K562 (cell line): Measurements from ENCODE around the gene WDR46. TPM values are rescaled to one million over a fixed set of nuclear protein-coding genes. Genes with fewer than 3 reads are reported as not detected.

ENCODE experiments used
- ATAC-seq: fragments of 200-7000 bp; cut with Tn5 transposase; 3 replicates; pipeline ENCODE4 v1.9.1; 2020; ENCODE audit warnings: moderate library complexity
- BruUV-seq: library from RNA; stranded (reverse); fragments of 400-500 nt; replicated peaks from 2 replicates; lab custom pipeline; 2021; lab: Mats Ljungman, UMichigan
- CTCF ChIA-PET: fragments of 300-600 bp; formaldehyde crosslinking; extraction: SDS; loops from one replicate; lab custom pipeline; 2021; ENCODE audit warnings: low intra/inter-chr PET ratio; lab: Yijun Ruan, JAX
- POLR2A ChIA-PET: fragments of 300-600, 350-650 bp; sonication (Branson Sonifier 250); formaldehyde crosslinking; extraction: SDS; loops from one replicate; lab custom pipeline; 2021; ENCODE audit warnings: antibody characterized with exemption, inconsistent platforms; lab: Yijun Ruan, JAX
- DNase-seq, 4 experiments: peaks; one replicate each; pipeline versions ENCODE4 v3.0.0 to v3.0.0-alpha.2; 2011 to 2018; ENCODE audit warnings: low spot score in 3 of 4, mixed read lengths in 3 of 4; ENCODE audit errors: extremely low read depth in 1 of 4
- FAIRE-seq: peaks from 2 replicates; lab custom pipeline; 2011; peaks lifted over from hg19 to GRCh38; lab: Jason Lieb, UNC
- H2AFZ ChIP-seq: 2 replicates; pipeline ENCODE4 v1.6.0; 2011; ENCODE audit warnings: low read depth, low read length, control low read depth, inconsistent platforms
- H3K27ac ChIP-seq: fragments of 200-600 bp; 3 replicates; pipeline ENCODE4 v1.8.0; 2011; ENCODE audit warnings: low read depth, mild to moderate bottlenecking, control low read depth, inconsistent platforms, low read length, moderate library complexity, mixed read lengths; ENCODE audit errors: extremely low read depth
- H3K27me3 ChIP-seq, 2 experiments: fragments of 300-600 bp in 1 of 2; 2 replicates in 1 of 2; 3 replicates in 1 of 2; pipeline versions ENCODE4 v1.6.0 to v1.8.0; 2011; ENCODE audit warnings: inconsistent platforms in 2 of 2, low read length in 2 of 2, mild to moderate bottlenecking in 1 of 2, mixed read lengths in 1 of 2, moderate library complexity in 1 of 2; ENCODE audit not compliant: control insufficient read depth in 2 of 2, insufficient read depth in 2 of 2
- H3K36me3 ChIP-seq: fragments of 300-600 bp; 3 replicates; pipeline ENCODE4 v1.8.0; 2011; ENCODE audit warnings: mild to moderate bottlenecking, low read length, inconsistent platforms; ENCODE audit not compliant: control insufficient read depth, insufficient read depth
- H3K4me1 ChIP-seq, 2 experiments: fragments of 200-600 bp in 1 of 2; replicated peaks in 1 of 2; 2 replicates in 1 of 2; 3 replicates in 1 of 2; pipeline versions ENCODE4 v1.5.1 to v1.8.0; 2011; ENCODE audit warnings: inconsistent platforms in 2 of 2, low read length in 2 of 2, mild to moderate bottlenecking in 1 of 2, mixed read lengths in 1 of 2, moderate library complexity in 1 of 2; ENCODE audit not compliant: control insufficient read depth in 2 of 2, insufficient read depth in 2 of 2
- H3K4me2 ChIP-seq: 2 replicates; pipeline ENCODE4 v1.6.1; 2011; ENCODE audit warnings: low read length, control low read depth, inconsistent platforms, mixed read lengths; ENCODE audit not compliant: insufficient read depth
- H3K4me3 ChIP-seq: fragments of 200-600 bp; sonication (generic), shearing (Covaris generic); 2 replicates; pipeline ENCODE4 v1.5.1; 2016; ENCODE audit warnings: control low read depth, inconsistent platforms
- H3K79me2 ChIP-seq: fragments of 200-600 bp; 3 replicates; pipeline ENCODE4 v1.8.0; 2011; ENCODE audit warnings: low read length, inconsistent platforms; ENCODE audit not compliant: control insufficient read depth, insufficient read depth
- H3K9ac ChIP-seq, 2 experiments: 2 replicates each; pipeline versions ENCODE4 v1.6.0 to v1.6.1; 2011; ENCODE audit warnings: low read depth in 2 of 2, low read length in 2 of 2, control low read depth in 1 of 2, inconsistent platforms in 1 of 2, mild to moderate bottlenecking in 1 of 2, mixed read lengths in 1 of 2; ENCODE audit not compliant: insufficient read depth in 1 of 2
- H3K9me1 ChIP-seq: one replicate; pipeline ENCODE4 v1.6.0; 2011; ENCODE audit warnings: inconsistent platforms, mild to moderate bottlenecking, low read length, moderate library complexity; ENCODE audit not compliant: control insufficient read depth, insufficient read depth
- H3K9me3 ChIP-seq: replicated peaks from 2 replicates; pipeline ENCODE4 v1.5.1; 2011; ENCODE audit warnings: low read depth, low read length, inconsistent platforms; ENCODE audit not compliant: control insufficient read depth, insufficient read depth
- H4K20me1 ChIP-seq: replicated peaks from 2 replicates; pipeline ENCODE4 v1.6.1; 2011; ENCODE audit warnings: low read length, inconsistent platforms, mixed read lengths; ENCODE audit not compliant: control insufficient read depth, insufficient read depth
- BCOR ChIP-seq: fragments of 450-650 bp; IDR thresholded peaks from 2 replicates; pipeline ENCODE4 v1.6.1; 2016
- E2F5 ChIP-seq: sonication (generic); formaldehyde crosslinking; IDR thresholded peaks from 2 replicates; pipeline ENCODE4 v1.8.0; 2022; ENCODE audit warnings: mild to moderate bottlenecking, missing genetic modification reagents
- GTF2E2 ChIP-seq: fragments of 200-800 bp; sonication (Bioruptor generic); IDR thresholded peaks from 2 replicates; pipeline ENCODE4 v1.6.1; 2016; ENCODE audit warnings: missing genetic modification characterization, missing compliant biosample characterization
- MIER1 ChIP-seq: fragments of 450-650 bp; IDR thresholded peaks from 2 replicates; pipeline ENCODE4 v1.6.1; 2016; ENCODE audit warnings: antibody characterized with exemption, mild to moderate bottlenecking, low read depth
- MTF1 ChIP-seq: fragments of 250-450 bp; sonication (Bioruptor Pico); IDR thresholded peaks from 2 replicates; pipeline ENCODE4 v1.9.0; 2021; ENCODE audit warnings: moderate library complexity, mild to moderate bottlenecking, inconsistent platforms, borderline replicate concordance
- PRMT5 ChIP-seq: sonication (generic); formaldehyde crosslinking; IDR thresholded peaks from 2 replicates; pipeline ENCODE4 v1.5.0; 2020; ENCODE audit warnings: missing genetic modification reagents
- PURB ChIP-seq: sonication (generic); formaldehyde crosslinking; IDR thresholded peaks from 2 replicates; pipeline ENCODE4 v1.9.0; 2021; ENCODE audit warnings: low read depth, mild to moderate bottlenecking, missing genetic modification reagents
- RNF2 ChIP-seq: sonication (generic); IDR thresholded peaks from 2 replicates; pipeline ENCODE4 v1.6.1; 2016
- ZEB2 ChIP-seq: fragments of 450-650 bp; IDR thresholded peaks from 2 replicates; pipeline ENCODE4 v1.6.1; 2016
- ZHX1 ChIP-seq: fragments of 150-350 bp; conservative IDR thresholded peaks from 2 replicates; pipeline ENCODE4 v1.6.1; 2014; ENCODE audit warnings: low read length
- ZNF232 ChIP-seq: sonication (generic); formaldehyde crosslinking; IDR thresholded peaks from 2 replicates; pipeline ENCODE4 v1.8.0; 2022; ENCODE audit warnings: mild to moderate bottlenecking, missing genetic modification reagents
- ZNF512 ChIP-seq: IDR thresholded peaks from 2 replicates; pipeline ENCODE4 v1.6.1; 2016; ENCODE audit warnings: missing genetic modification characterization, missing compliant biosample characterization
- ZNF586 ChIP-seq: fragments of 450-650 bp; formaldehyde crosslinking; conservative IDR thresholded peaks from 2 replicates; pipeline ENCODE4 v1.4.0; 2020; ENCODE audit warnings: mild to moderate bottlenecking, moderate library complexity
- ZNF778 ChIP-seq: fragments of 450-650 bp; formaldehyde crosslinking; IDR thresholded peaks from 2 replicates; pipeline ENCODE4 v1.4.0; 2020; ENCODE audit warnings: mild to moderate bottlenecking, moderate library complexity
- ZSCAN32 ChIP-seq: fragments of 450-650 bp; formaldehyde crosslinking; IDR thresholded peaks from 2 replicates; pipeline ENCODE4 v1.4.0; 2020; ENCODE audit warnings: mild to moderate bottlenecking, moderate library complexity
- WGBS: fragments of 100-300 bp; shearing (Covaris generic); methylation state at CpG from one replicate; pipeline ENCODE4 v1.1.6; 2016; ENCODE audit warnings: low coverage, mixed read lengths; ENCODE audit not compliant: insufficient coverage; ENCODE audit errors: missing lambda C conversion rate; 5-methylcytosine and 5-hydroxymethylcytosine counted together
- in situ Hi-C: fragments of 300-500 bp; cut with MboI; formaldehyde crosslinking; loops from 4 replicates; pipeline ENCODE4 v1.15.0; 2018; ENCODE audit warnings: inconsistent platforms, mixed read lengths
- intact Hi-C: fragments of 100-400 bp; cut with micrococcal nuclease; formaldehyde crosslinking; loops from 2 replicates; pipeline ENCODE4 v1.14.2; 2022
- polyA plus RNA-seq, 8 experiments: library from polyadenylated mRNA; depleted of rRNA in 4 of 8; stranded (reverse) in 5 of 8; unstranded in 3 of 8; fragments of >200 nt; fragmentation: Nextera tagmentation in 2 of 8; fragmentation: Illumina TruSeq in 1 of 8; extraction: Ambion mirVana in 2 of 8; extraction: Trizol in 1 of 8; gene quantifications; 2 replicates each; pipeline versions ENCODE4 v1.2.1 to v1.2.3, GENCODE V29; 2011 to 2014; ENCODE audit warnings: inconsistent platforms in 1 of 8, missing spikeins in 1 of 8
- total RNA-seq, 7 experiments: library from RNA; depleted of rRNA in 6 of 7; stranded (reverse); fragments of >200 nt in 6 of 7; fragmentation: Illumina TruSeq in 2 of 7; extraction: Trizol in 2 of 7; gene quantifications; 2 replicates each; pipeline versions ENCODE4 v1.2.1 to v1.2.3, GENCODE V29; 2011 to 2021; ENCODE audit warnings: low replicate concordance in 1 of 7
- TF ChIP-seq, protein P1 (sequence below): fragments of 450-650 bp; formaldehyde crosslinking; IDR thresholded peaks from 2 replicates; pipeline ENCODE4 v1.4.0; 2022; ENCODE audit warnings: mild to moderate bottlenecking, moderate library complexity

The WDR46 gene
- total and polyA plus RNA-seq, 9 of the 15 experiments (the other 6 are each of a cell fraction or from before 2014, with no cell fraction given): 8.9 to 146 (median 93.1) TPM

GRCh38 chr6:33271468-33272274 lies 17.4 kb downstream of the WDR46 start, which contains the start of the genes RPS18 and VPS52:
Gene RPS18 (plus strand): TSS chr6:33272075. CDS start chr6:33272120, 45 bp downstream.
Gene VPS52 (minus strand): TSS chr6:33271876. CDS start chr6:33271675, 201 bp downstream.
- ATAC-seq (peak; percentile 85), DNase-seq (peak; percentile 89 to 100 (median 92)), FAIRE-seq (peak; percentile 95)
- Histone ChIP-seq H3K4me1 (peaks cover 11 to 38% of the 10 kb centered on the region in 2 experiments), H3K4me3 (peak within 1 kb of the TSS; percentile 93), H3K36me3 (peaks cover 82% of the 10 kb centered on the region), H3K27ac (peak within 1 kb of the TSS; percentile 98), H3K9me3 (no peaks in the 10 kb centered on the region), H3K4me2 (peak within 1 kb of the TSS; percentile 99), H4K20me1 (peaks cover 40% of the 10 kb centered on the region), H3K9ac (peak within 1 kb of the TSS; percentile 93 to 100), H3K9me1 (no peaks in the 10 kb centered on the region), H3K27me3 (no peaks in the 10 kb centered on the region; a peak in 1 of 5 replicates), H2AFZ (peak within 1 kb of the TSS; percentile 99), H3K79me2 (peaks cover 68% of the 10 kb centered on the region)
- TSS peak; percentile 88 for BruUV-seq
- intact Hi-C loops (loop anchor here (1.0 to 10.0 kb wide), 2 partner anchors 46 to 303 kb away; partner anchors contain the start of gene ZBTB22), in situ Hi-C loops (loop anchor here (10.0 kb wide), 1 partner anchor 133 kb away; no protein-coding TSS in a partner anchor)
- POLR2A ChIA-PET: interaction anchor here (0.5 to 3.2 kb wide), 53 partner anchors 9 to 1664 kb away, joined by 3 to 47 read pairs (median 4); partner anchors contain the start of genes HSD17B8, HSPA1B, KIFC1 and PFDN6
- CTCF ChIA-PET: no interaction called here
- 1% methylated on average over 47 of the region's 48 CpGs for WGBS
- TF ChIP-seq BCOR: no peak
- TF ChIP-seq ZNF232 (CRISPR knock-in tag): peak; percentile 65; the same call in 1 of the 2 replicates
- peak; percentile 83 for TF ChIP-seq RNF2
- TF ChIP-seq ZNF512 (tag): no peak
- TF ChIP-seq ZNF586 (CRISPR knock-in tag): 0 out of 2 replicates have a peak, but pooled peaks have one; percentile 28
- no peak for TF ChIP-seq E2F5
- peak; percentile 98 for TF ChIP-seq GTF2E2 (tag)
- TF ChIP-seq PURB (CRISPR knock-in tag): no peak
- TF ChIP-seq MIER1: peak; percentile 68; the same call in 1 of the 2 replicates
- TF ChIP-seq ZEB2: peak; percentile 100
- TF ChIP-seq PRMT5 (CRISPR knock-in tag): no peak
- TF ChIP-seq, protein P1, sequence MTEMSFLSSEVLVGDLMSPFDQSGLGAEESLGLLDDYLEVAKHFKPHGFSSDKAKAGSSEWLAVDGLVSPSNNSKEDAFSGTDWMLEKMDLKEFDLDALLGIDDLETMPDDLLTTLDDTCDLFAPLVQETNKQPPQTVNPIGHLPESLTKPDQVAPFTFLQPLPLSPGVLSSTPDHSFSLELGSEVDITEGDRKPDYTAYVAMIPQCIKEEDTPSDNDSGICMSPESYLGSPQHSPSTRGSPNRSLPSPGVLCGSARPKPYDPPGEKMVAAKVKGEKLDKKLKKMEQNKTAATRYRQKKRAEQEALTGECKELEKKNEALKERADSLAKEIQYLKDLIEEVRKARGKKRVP (CRISPR knock-in tag): peak; percentile 56; the same call in 1 of the 2 replicates
- no peak for TF ChIP-seq ZNF778 (CRISPR knock-in tag)
- TF ChIP-seq MTF1 (CRISPR knock-in tag): no peak
- 0 out of 2 replicates have a peak, but pooled peaks have one; percentile 58 for TF ChIP-seq ZSCAN32
- no peak; the same call in 1 of the 2 replicates for TF ChIP-seq ZHX1
